COLO668 (cell line): ENCODE results near the gene SMC6.

Experiments
- DNase-seq: peaks from one replicate; lab custom pipeline; 2025; ENCODE audit not compliant: unreplicated experiment; lab: John Stamatoyannopoulos, UW

The SMC6 gene

DNA sequence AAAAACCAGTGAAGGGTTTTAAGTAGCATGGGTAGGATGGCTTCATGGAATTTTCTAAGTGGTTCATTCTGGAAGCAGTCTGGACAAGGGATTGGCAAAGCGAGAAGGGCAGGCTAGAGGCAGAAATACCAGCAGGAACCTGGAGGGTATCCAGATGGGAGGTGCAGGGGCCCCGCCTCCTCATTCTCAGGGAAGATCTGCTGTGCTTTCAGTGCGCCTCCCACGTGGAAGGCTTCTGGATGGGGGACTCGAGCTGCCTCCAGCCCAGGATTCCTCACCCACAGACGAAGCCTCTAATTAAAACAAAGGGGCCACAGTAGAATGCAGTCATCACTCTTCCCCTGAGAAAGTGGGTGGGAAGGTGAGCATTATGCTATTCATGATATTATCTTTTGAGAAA is 133.3 kb downstream of the SMC6 start:
- no peak for DNase-seq

DNA sequence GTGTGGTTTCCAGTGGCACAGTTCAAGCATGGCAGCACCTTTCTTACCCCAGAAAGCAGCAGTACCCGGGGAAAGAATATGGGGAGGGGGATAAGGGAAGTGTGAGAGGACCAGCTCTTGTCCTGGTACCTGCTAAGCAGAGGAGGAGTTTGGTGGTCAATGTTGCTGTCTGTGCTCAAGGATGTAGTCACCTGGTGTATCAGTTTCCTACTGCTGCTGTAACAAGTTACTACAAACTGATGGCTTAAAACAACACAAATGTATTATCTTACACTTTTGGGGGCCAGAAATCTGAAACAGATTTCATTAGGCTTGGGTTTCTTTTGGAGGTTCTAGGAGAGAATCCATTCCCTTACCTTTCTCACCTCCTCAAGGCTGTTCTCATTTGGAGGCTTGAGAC is 135.7 kb downstream of the SMC6 start:
- DNase-seq, result no peak

DNA sequence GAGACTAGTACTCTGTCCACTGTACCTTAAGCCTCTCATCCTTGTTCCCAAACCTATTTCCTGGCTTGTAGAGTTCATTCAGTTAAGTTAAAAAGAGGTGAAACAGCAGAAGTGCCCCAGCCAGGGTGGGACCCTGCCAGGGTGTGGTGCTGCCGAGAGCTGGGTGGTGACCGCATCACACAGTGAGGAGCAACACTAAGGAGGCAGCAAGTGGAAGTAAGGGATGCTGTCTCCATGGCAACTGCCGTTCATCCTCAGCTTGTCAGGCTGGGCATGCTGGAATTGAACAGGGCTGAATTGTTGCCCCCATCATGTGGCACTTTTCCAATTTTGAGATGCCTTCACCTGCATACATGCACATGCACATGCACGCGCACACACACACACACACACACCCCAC is 136.1 kb downstream of the SMC6 start:
- no peak for DNase-seq

DNA sequence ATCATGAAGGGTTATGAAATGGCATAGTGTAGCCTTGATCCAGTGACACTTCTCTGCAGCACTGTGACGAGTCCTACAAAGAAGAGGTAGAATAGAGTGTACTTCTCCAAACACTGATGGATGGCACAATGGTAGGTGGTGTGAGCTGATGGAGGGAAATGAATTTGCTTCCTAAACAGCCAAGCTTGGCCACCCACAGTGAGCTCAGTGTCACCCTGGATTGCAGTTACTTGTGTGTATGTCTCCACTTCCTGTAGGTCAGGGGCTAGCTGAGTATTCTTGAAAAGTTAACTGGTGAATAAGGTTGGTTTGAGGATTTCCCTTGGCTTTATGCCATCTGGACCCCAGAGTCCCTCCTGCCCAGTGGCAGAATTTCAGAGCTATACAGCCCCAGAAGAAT is 137.2 kb downstream of the SMC6 start:
- DNase-seq, result no peak

DNA sequence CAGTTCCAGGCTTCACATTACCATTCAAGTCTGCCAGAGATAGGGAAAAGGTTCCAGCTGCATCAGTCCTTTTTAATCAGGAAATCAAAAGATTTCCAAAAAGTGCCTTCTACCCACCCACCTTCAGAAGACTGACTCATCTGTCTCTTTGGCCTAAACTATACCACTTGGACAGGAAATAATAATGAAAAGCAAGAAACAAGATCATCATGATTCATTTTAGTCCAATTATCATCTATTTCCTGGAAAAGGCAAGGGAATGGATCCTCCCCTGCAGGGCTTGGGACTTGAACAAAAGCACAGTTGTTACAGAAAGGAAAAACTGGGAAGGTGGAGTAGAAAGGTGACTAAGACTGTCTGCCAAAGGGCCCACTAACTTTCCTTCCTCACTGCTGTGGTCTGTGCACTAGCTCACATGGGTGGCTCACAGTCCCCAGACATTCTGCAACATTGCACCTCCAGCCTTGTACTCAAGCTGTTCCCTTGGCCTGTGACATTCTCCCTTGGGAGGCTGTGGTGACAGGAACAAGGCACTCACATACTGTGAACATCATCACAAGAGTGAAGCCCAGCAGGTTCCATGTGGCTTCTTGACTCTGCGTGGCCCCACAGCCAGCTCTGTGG is 137.8 kb downstream of the SMC6 start:
- DNase-seq, result no peak

DNA sequence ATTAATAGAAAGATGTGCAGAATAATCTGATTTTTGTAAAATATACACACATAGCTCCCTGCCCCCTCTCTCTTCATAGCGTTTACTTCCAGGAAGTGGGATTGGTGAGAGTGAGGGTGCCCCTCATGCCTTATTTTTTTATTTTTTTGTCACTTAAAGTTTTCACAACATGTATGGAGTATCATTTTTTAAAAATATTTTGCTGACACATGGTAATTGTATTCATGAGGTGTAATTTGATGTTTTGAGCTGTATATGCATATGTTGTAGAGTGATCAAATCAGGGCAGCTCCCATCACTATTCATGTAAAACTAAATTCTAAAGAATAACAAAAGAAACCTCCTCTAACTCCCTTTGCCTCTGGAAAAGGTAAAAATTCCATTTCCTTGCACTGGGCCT is 138.5 kb downstream of the SMC6 start:
- DNase-seq, result no peak

DNA sequence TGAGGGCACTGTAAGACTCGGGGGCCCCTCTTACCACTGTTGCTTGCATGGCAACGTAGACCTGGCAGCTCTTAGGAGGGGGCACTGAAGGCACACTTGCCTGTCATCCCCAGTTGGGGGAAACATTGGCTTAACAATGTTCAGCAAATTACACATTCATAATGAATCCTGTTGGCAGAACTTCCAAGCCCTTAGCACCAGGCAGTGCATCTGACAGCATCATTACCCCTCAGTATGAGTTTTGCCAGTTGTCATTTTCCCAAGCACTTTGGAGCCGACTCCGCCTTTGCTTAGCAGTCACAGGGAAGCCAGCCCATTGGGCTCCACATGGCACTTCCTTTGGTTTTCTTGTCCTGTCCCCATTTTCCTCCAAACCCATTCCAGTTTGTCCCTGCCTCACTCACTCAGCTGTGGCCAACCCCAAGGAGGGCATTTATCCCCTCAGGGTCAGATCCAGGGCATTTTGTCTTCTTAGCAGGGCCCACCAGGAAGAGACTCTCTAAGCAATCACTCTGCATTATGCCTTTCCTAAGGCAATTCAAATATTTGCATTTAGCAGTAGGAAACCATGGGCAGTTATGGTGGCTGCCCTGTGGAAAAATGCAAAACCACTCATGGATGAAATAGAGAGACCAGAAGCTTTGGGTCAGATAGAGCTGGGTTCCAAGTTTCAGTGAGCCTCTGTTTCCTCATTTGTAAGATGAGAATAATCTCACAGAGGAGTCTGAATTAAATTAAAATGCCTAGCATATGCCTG is 139.3 kb downstream of the SMC6 start:
- DNase-seq, result no peak
